GM18861 (cell line): ENCODE results near the gene CTNND1.

Experiments
- ATAC-seq: cut with Tn5 transposase; IDR thresholded peaks from one replicate; pipeline ENCODE4 v1.9.1; 2021; ENCODE audit not compliant: unreplicated experiment

The CTNND1 gene

GRCh38 chr11:57758174-57758573 is 3.4 kb upstream of the CTNND1 start:
- ATAC-seq, result no peak

GRCh38 chr11:57762235-57762861 is 746 bp downstream of the CTNND1 start:
- ATAC-seq, result no peak

GRCh38 chr11:57763568-57763967 is 2.0 kb downstream of the CTNND1 start:
- ATAC-seq, result no peak

- no peak for ATAC-seq
These were observed 2.4 kb downstream of the CTNND1 start for GRCh38 chr11:57764021-57764420.

- no peak for ATAC-seq
These were observed 3.0 kb downstream of the CTNND1 start for GRCh38 chr11:57764566-57764965.

- no peak for ATAC-seq
These were observed 3.4 kb downstream of the CTNND1 start for GRCh38 chr11:57764972-57765371.

GRCh38 chr11:57770793-57771192 is 9.2 kb downstream of the CTNND1 start:
- ATAC-seq, result no peak

- ATAC-seq, result no peak
These were observed 9.8 kb downstream of the CTNND1 start for GRCh38 chr11:57771365-57771764.

- no peak for ATAC-seq
These were observed 11.0 kb downstream of the CTNND1 start for GRCh38 chr11:57772562-57772961.

GRCh38 chr11:57773026-57773598 is 11.5 kb downstream of the CTNND1 start:
- ATAC-seq, result no peak

GRCh38 chr11:57775491-57775890 is 13.9 kb downstream of the CTNND1 start:
- ATAC-seq, result no peak

- no peak for ATAC-seq
These were observed 14.5 kb downstream of the CTNND1 start for GRCh38 chr11:57776031-57776521.

- ATAC-seq, result no peak
These were observed 15.1 kb downstream of the CTNND1 start for GRCh38 chr11:57776577-57777210.

- ATAC-seq, result no peak
These were observed 16.3 kb downstream of the CTNND1 start for GRCh38 chr11:57777969-57778317.

GRCh38 chr11:57778318-57779037 is 16.9 kb downstream of the CTNND1 start:
- ATAC-seq, result no peak

GRCh38 chr11:57779276-57779675 is 17.7 kb downstream of the CTNND1 start:
- no peak for ATAC-seq

GRCh38 chr11:57781529-57781943 is 19.9 kb downstream of the CTNND1 start:
- ATAC-seq, result no peak

GRCh38 chr11:57785072-57785471 is 23.5 kb downstream of the CTNND1 start:
- ATAC-seq, result peak; percentile 33

GRCh38 chr11:57786436-57786835 is 24.8 kb downstream of the CTNND1 start:
- no peak for ATAC-seq

GRCh38 chr11:57787006-57787604 is 25.5 kb downstream of the CTNND1 start:
- ATAC-seq, result no peak

- peak; percentile 41 for ATAC-seq
These were observed 26.5 kb downstream of the CTNND1 start for GRCh38 chr11:57787920-57788702.
